K562 (cell line): Measurements from ENCODE around the gene GSC.

Experiments used
- CTCF ChIP-seq, 3 experiments: IDR thresholded peaks in 2 of 3; conservative IDR thresholded peaks in 1 of 3; 2 replicates each; pipeline ENCODE4 v1.5.1; 2011 to 2012; ENCODE audit warnings: low read length in 3 of 3, mild to moderate bottlenecking in 3 of 3, control low read depth in 2 of 3, improper control_type of control experiment in 1 of 3, inconsistent platforms in 1 of 3, low read depth in 1 of 3, mixed read lengths in 1 of 3, moderate library complexity in 1 of 3; ENCODE audit not compliant: insufficient read depth in 2 of 3
- E2F4 ChIP-seq: sonication (generic); formaldehyde crosslinking; IDR thresholded peaks from 2 replicates; pipeline ENCODE4 v1.8.0; 2022; ENCODE audit warnings: mild to moderate bottlenecking, low read depth, missing genetic modification reagents
- EZH2 ChIP-seq: IDR thresholded peaks from 2 replicates; pipeline ENCODE4 v1.6.1; 2012; ENCODE audit warnings: low read depth, mild to moderate bottlenecking, inconsistent platforms, low read length, borderline replicate concordance
- IRF1 ChIP-seq: sonication (generic); formaldehyde crosslinking; IDR thresholded peaks from 2 replicates; pipeline ENCODE4 v1.8.0; 2022; ENCODE audit warnings: missing genetic modification reagents, mild to moderate bottlenecking, borderline replicate concordance
- PCBP1 ChIP-seq: fragments of 200-400 bp; formaldehyde crosslinking; IDR thresholded peaks from 2 replicates; pipeline ENCODE4 v1.6.1; 2018; ENCODE audit warnings: mild to moderate bottlenecking, low read depth, low read length; ENCODE audit not compliant: poor library complexity, severe bottlenecking
- PML ChIP-seq: IDR thresholded peaks from 2 replicates; pipeline ENCODE4 v1.6.1; 2012; ENCODE audit warnings: low read length, inconsistent platforms
- POLR2AphosphoS5 ChIP-seq: IDR thresholded peaks from 2 replicates; pipeline ENCODE4 v1.6.1; 2011; ENCODE audit warnings: mild to moderate bottlenecking, low read depth, low read length, moderate library complexity; ENCODE audit not compliant: control insufficient read depth, insufficient read depth
- PRPF4 ChIP-seq: fragments of 200-400 bp; formaldehyde crosslinking; IDR thresholded peaks from one replicate; pipeline ENCODE4 v1.6.1; 2017; ENCODE audit warnings: low read length, low read depth, mild to moderate bottlenecking; ENCODE audit not compliant: insufficient read depth, poor library complexity, severe bottlenecking
- RBBP5 ChIP-seq: fragments of 200-600 bp; sonication (generic); IDR thresholded peaks from 2 replicates; pipeline ENCODE4 v1.6.1; 2012; ENCODE audit warnings: borderline replicate concordance, mild to moderate bottlenecking, low read length, control low read depth, inconsistent platforms; ENCODE audit not compliant: insufficient read depth, poor library complexity, severe bottlenecking
- RCOR1 ChIP-seq, 2 experiments: IDR thresholded peaks; 2 replicates each; pipeline ENCODE4 v1.6.1; 2012; ENCODE audit warnings: low read depth in 2 of 2, low read length in 2 of 2, borderline replicate concordance in 1 of 2, improper control_type of control experiment in 1 of 2
- SMARCA4 ChIP-seq: fragments of 450-650 bp; IDR thresholded peaks from 2 replicates; pipeline ENCODE4 v1.6.1; 2016
- SP2 ChIP-seq: IDR thresholded peaks from 2 replicates; pipeline ENCODE4 v1.6.1; 2011; ENCODE audit warnings: mild to moderate bottlenecking, low read depth, low read length, moderate library complexity; ENCODE audit not compliant: poor library complexity, severe bottlenecking; ENCODE audit errors: extremely low read depth
- ZNF224 ChIP-seq: sonication (generic); formaldehyde crosslinking; IDR thresholded peaks from 2 replicates; pipeline ENCODE4 v1.8.0; 2022; ENCODE audit warnings: mild to moderate bottlenecking, missing genetic modification reagents
- ZNF354B ChIP-seq: fragments of 250-450 bp; sonication (Bioruptor Pico); IDR thresholded peaks from 2 replicates; pipeline ENCODE4 v1.4.0; 2020

GRCh38 chr14:94787655-94788054 is 17.7 kb upstream of the GSC start:
- TF ChIP-seq PRPF4 (no peak), ZNF354B (CRISPR knock-in tag) (no peak), SMARCA4 (no peak), RBBP5 (no peak), CTCF (IDR thresholded peaks at IDR 0.05 in 2 of 3, conservative IDR thresholded peaks at IDR 0.05 in 1 of 3; ENCODE audit: insufficient read depth in 2 of 3, low read depth in 1 of 3, low read length in 3 of 3) (no peak), PCBP1 (no peak), IRF1 (CRISPR knock-in tag) (no peak), POLR2AphosphoS5 (no peak), PML (no peak), EZH2 (no peak), RCOR1 (IDR thresholded peaks at IDR 0.05; ENCODE audit: borderline replicate concordance in 1 of 2, low read depth in 2 of 2, low read length in 2 of 2) (no peak), E2F4 (CRISPR knock-in tag) (no peak), SP2 (no peak), ZNF224 (CRISPR knock-in tag) (no peak)
